Endothelial cell of umbilical vein (primary cell): ENCODE data around the gene MCOLN3. TPM values are rescaled to one million over a fixed set of nuclear protein-coding genes. Genes with fewer than 3 reads are reported as not detected.
"Not testable (repeated sequence)": the region's sequence is repeated elsewhere in the genome, so short reads cannot be mapped to it uniquely, and the experiment has no call there.

ENCODE experiments used
- BruUV-seq: library from RNA; stranded (reverse); fragments of 400-500 nt; replicated peaks from 2 replicates; lab custom pipeline; 2021; lab: Mats Ljungman, UMichigan
- CTCF ChIA-PET: fragments of 300-600, 350-600 bp; sonication (Branson Sonifier 250); formaldehyde crosslinking; loops from one replicate; lab custom pipeline; 2021; ENCODE audit warnings: antibody characterized with exemption, inconsistent platforms; lab: Charles Lee
- POLR2A ChIA-PET: fragments of 300-600, 350-600 bp; sonication (Branson Sonifier 250); formaldehyde crosslinking; loops from one replicate; lab custom pipeline; 2021; ENCODE audit warnings: antibody characterized with exemption, inconsistent platforms; lab: Charles Lee
- DNase-seq: peaks from one replicate; pipeline ENCODE4 v3.0.0-alpha.2; 2011; ENCODE audit warnings: low read depth, low spot score
- FAIRE-seq: peaks from 2 replicates; lab custom pipeline; 2011; peaks lifted over from hg19 to GRCh38; lab: Jason Lieb, UNC
- H2AFZ ChIP-seq: 2 replicates; pipeline ENCODE4 v1.6.0; 2012; ENCODE audit warnings: low read depth, low read length, control low read depth, inconsistent platforms
- H3K27ac ChIP-seq: 2 replicates; pipeline ENCODE4 v1.5.1; 2011; ENCODE audit warnings: low read depth, mild to moderate bottlenecking, control low read depth, low read length, moderate library complexity; ENCODE audit not compliant: insufficient read depth
- H3K27me3 ChIP-seq, 2 experiments: 2 replicates each; pipeline versions ENCODE4 v1.6.0 to v1.6.1; 2011; ENCODE audit warnings: low read length in 2 of 2, mixed read lengths in 1 of 2; ENCODE audit not compliant: control insufficient read depth in 2 of 2, insufficient read depth in 2 of 2
- H3K36me3 ChIP-seq, 2 experiments: 2 replicates in 1 of 2; 3 replicates in 1 of 2; pipeline ENCODE4 v1.5.1; 2011; ENCODE audit warnings: low read length in 2 of 2, mild to moderate bottlenecking in 1 of 2, moderate library complexity in 1 of 2; ENCODE audit not compliant: control insufficient read depth in 2 of 2, insufficient read depth in 2 of 2; ENCODE audit errors: extremely low read depth in 1 of 2
- H3K4me1 ChIP-seq: 3 replicates; pipeline ENCODE4 v1.5.1; 2011; ENCODE audit warnings: mild to moderate bottlenecking, low read length; ENCODE audit not compliant: control insufficient read depth, insufficient read depth; ENCODE audit errors: extremely low read depth
- H3K4me2 ChIP-seq: 2 replicates; pipeline ENCODE4 v1.6.1; 2011; ENCODE audit warnings: low read length, control low read depth, mixed read lengths; ENCODE audit not compliant: insufficient read depth
- H3K4me3 ChIP-seq, 3 experiments: fragments of 200-600 bp in 1 of 3; sonication (generic), shearing (Covaris generic) in 1 of 3; replicated peaks in 1 of 3; 2 replicates each; pipeline ENCODE4 v1.5.1; 2011 to 2016; ENCODE audit warnings: control low read depth in 3 of 3, low read length in 3 of 3, mild to moderate bottlenecking in 2 of 3, inconsistent platforms in 1 of 3, low read depth in 1 of 3, moderate library complexity in 1 of 3; ENCODE audit not compliant: insufficient read depth in 1 of 3
- H3K79me2 ChIP-seq: 2 replicates; pipeline ENCODE4 v1.6.0; 2012; ENCODE audit warnings: low read length, inconsistent platforms; ENCODE audit not compliant: control insufficient read depth, insufficient read depth
- H3K9ac ChIP-seq: replicated peaks from 2 replicates; pipeline ENCODE3; 2011; ENCODE audit warnings: low read length, control low read depth; ENCODE audit not compliant: insufficient read depth; ENCODE audit errors: extremely low read depth
- H3K9me1 ChIP-seq: replicated peaks from 3 replicates; pipeline ENCODE4 v1.6.0; 2011; ENCODE audit warnings: mild to moderate bottlenecking, low read length; ENCODE audit not compliant: control insufficient read depth, insufficient read depth; ENCODE audit errors: extremely low read depth
- H3K9me3 ChIP-seq: replicated peaks from 2 replicates; pipeline ENCODE4 v1.5.1; 2012; ENCODE audit warnings: low read length, inconsistent platforms; ENCODE audit not compliant: control insufficient read depth, insufficient read depth
- H4K20me1 ChIP-seq: replicated peaks from 2 replicates; pipeline ENCODE3; 2011; ENCODE audit warnings: mild to moderate bottlenecking, low read length; ENCODE audit not compliant: control insufficient read depth, insufficient read depth; ENCODE audit errors: extremely low read depth
- POLR2AphosphoS5 ChIP-seq: IDR thresholded peaks from 2 replicates; pipeline ENCODE4 v1.6.1; 2012; ENCODE audit warnings: low read depth, mild to moderate bottlenecking, control low read depth, low read length, moderate library complexity; ENCODE audit not compliant: insufficient read depth
- dilution Hi-C: fragments of 300-500 bp; cut with MboI; formaldehyde crosslinking; loops from one replicate; pipeline ENCODE4 v1.15.0; 2019; ENCODE audit warnings: low sequenced_read_pairs; ENCODE audit not compliant: extremely low pct_ligation_motif_present
- intact Hi-C: fragments of 100-400 bp; cut with micrococcal nuclease; formaldehyde crosslinking; loops from one replicate; pipeline ENCODE4 v1.10.0; 2022
- polyA plus RNA-seq, 4 experiments: library from polyadenylated mRNA; depleted of rRNA in 3 of 4; stranded (reverse) in 3 of 4; unstranded in 1 of 4; fragments of >200 nt; gene quantifications; 2 replicates each; pipeline versions ENCODE4 v1.2.1 to v1.2.3, GENCODE V29; 2011 to 2012; ENCODE audit warnings: missing spikeins in 1 of 4
- total RNA-seq: library from RNA; stranded (reverse); gene quantifications from 2 replicates; pipeline ENCODE4 v1.2.3, GENCODE V29; 2021

Gene MCOLN3
- total and polyA plus RNA-seq, 2 donors (not counting 3 experiments of a cell fraction or from before 2014, with no cell fraction given), result 0.06 TPM; not detected in 1

GRCh38 chr1:85015826-85016225 lies 32.5 kb downstream of the MCOLN3 start:
- H2AFZ ChIP-seq, result no peak overlapping the region
- no peaks in the 10 kb centered on the region for H3K36me3 ChIP-seq
- dilution Hi-C loops, result no loop called here
- H3K4me3 ChIP-seq, result no peak overlapping the region
- ChIA-PET POLR2A (no interaction called here), CTCF (no interaction called here)
- no TSS peak for BruUV-seq
- TF ChIP-seq POLR2AphosphoS5, result no peak
- no peak overlapping the region for H3K9ac ChIP-seq
- no peaks in the 10 kb centered on the region for H3K4me1 ChIP-seq
- no peaks in the 10 kb centered on the region for H3K79me2 ChIP-seq
- H3K9me3 ChIP-seq, result no peaks in the 10 kb centered on the region
- no peak for DNase-seq
- intact Hi-C loops, result no loop called here
- no peak overlapping the region for H3K4me2 ChIP-seq
- no peaks in the 10 kb centered on the region for H3K9me1 ChIP-seq
- peaks cover 3 to 14% of the 10 kb centered on the region in 2 experiments for H3K27me3 ChIP-seq
- H4K20me1 ChIP-seq, result no peaks in the 10 kb centered on the region
- H3K27ac ChIP-seq, result no peak overlapping the region
- no peak for FAIRE-seq

- H3K9me1 ChIP-seq, H3K9ac ChIP-seq, H3K4me2 ChIP-seq, FAIRE-seq, H3K4me1 ChIP-seq, DNase-seq, BruUV-seq, POLR2A ChIA-PET, H3K4me3 ChIP-seq, CTCF ChIA-PET, H3K36me3 ChIP-seq, H3K9me3 ChIP-seq, H4K20me1 ChIP-seq, H3K27ac ChIP-seq, dilution Hi-C loops, H2AFZ ChIP-seq, H3K79me2 ChIP-seq, intact Hi-C loops: not testable (repeated sequence)
- peaks cover 13 to 21% of the 10 kb centered on the region in 2 experiments for H3K27me3 ChIP-seq
Observed at GRCh38 chr1:85005641-85006040, 42.7 kb downstream of the MCOLN3 start.
